ENCODE measurements around the gene GNL3L.
"Not testable (repeated sequence)": the region's sequence is repeated elsewhere in the genome, so short reads cannot be mapped to it uniquely, and the experiment has no call there.

GNL3L gene

GRCh38 chrX:54560411-54560810 is 30.4 kb downstream of the GNL3L start:
- no peak for DNase-seq

- DNase-seq: no peak
These were observed 31.6 kb downstream of the GNL3L start for GRCh38 chrX:54561622-54562021.

GRCh38 chrX:54564936-54565335 is 34.9 kb downstream of the GNL3L start:
- DNase-seq: no peak

GRCh38 chrX:54570332-54570731 is 40.3 kb downstream of the GNL3L start:
- DNase-seq: no peak

- DNase-seq: not testable (repeated sequence)
These were observed 42.6 kb downstream of the GNL3L start for GRCh38 chrX:54572641-54573040.

GRCh38 chrX:54597728-54598127 is 67.7 kb downstream of the GNL3L start:
- DNase-seq: no peak

- DNase-seq: no peak
These were observed 72.5 kb downstream of the GNL3L start for GRCh38 chrX:54602563-54602962.
